GM12801 (cell line): Measurements from ENCODE around the gene HEXA.

Experiments
- CTCF ChIP-seq: IDR thresholded peaks from one replicate; pipeline ENCODE4 v1.5.1; 2011; ENCODE audit warnings: control low read depth; ENCODE audit not compliant: insufficient read length; ENCODE audit errors: extremely low read depth

HEXA gene

DNA sequence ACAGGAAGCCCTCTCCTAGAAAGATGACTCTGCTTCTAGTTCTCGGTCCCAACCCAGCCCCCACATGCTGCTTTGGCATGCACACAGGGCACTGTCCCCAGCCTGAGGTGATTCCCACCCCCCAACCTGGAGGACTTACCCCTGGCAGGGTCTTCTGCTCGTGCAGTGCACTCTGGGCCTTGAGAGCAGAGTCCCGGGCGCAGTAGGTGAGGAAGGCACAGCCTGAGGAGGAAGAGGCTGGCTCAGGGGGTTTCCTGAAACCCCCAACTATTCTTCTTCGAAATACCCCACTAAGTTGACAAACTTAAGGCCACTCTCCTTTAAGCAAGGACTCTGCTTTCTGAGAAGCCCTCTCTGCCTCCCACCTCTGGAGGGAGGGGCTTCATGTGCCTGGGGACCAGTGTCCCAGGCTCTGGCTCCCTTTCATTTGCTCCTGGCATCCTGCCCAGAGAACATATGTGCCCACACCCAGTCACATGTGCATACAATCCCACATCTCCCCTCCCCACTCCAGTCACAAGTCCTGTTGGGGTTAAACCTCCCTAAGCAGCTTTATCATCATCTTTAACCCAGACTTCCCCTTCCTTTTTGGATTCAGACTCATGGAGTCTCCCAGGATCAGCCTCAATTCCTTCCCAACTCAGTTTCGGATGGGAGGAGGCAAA is 60.0 kb downstream of the HEXA start:
- TF ChIP-seq CTCF, result no peak

DNA sequence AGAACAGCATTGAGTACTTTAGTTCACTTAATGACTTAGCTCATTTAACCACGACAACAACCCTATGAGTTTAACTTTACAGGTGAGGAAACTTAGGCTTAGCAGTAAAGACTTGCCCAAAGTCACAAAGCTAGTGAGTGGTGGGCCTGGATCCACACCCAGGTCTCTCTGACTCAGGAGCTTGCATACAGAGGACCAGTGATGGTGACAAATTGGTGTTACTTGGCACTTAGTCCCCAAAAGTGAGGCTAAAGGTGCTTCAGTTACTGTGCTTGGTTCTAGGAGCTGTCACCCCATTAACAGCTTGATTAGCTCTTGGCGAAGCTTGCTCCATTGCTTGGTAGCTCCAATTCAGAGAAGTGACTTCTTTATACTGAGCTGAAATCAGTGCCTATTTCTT is 61.9 kb downstream of the HEXA start:
- TF ChIP-seq CTCF, result no peak

DNA sequence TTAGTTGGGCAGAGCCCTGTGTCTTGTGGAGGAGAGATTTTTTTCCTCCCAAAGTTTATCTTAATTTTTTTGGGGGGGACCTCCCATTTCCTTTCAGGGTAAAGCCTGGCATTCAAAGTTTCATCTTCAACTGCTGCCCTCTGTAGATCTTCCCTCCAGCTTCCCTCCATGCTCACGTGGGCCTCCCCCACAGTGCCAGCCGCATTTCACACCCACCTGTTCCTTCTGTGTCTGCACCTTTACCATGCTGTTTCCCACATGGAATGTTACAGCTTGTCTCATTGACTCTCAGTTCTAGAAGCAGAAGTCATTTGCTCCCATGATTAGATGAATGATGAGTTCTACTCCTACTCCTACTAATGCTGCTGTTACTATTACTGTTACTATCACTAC is 62.4 kb downstream of the HEXA start:
- no peak for TF ChIP-seq CTCF

- no peak for TF ChIP-seq CTCF
Observed at GRCh38 chr15:72312605-72313447, 63.0 kb downstream of the HEXA start.

DNA sequence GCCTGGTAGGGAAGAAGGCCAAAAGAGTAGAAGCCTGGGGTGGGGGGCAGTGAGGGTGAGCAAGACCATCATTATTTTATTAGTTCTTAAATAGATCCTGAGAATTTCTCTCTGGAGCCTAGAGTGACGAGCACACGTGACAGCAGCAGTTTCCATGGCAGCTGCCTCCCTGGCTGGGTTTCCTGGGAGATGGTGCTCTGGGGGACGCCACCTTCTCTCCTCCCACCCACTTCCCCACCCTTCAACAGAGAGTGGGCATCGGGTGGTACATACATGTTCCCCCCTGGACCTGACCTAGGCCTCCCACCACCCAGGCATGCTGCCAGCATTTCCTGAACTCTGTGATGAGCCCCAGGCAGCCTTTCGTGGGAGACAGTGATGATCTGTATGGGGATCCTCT is 68.8 kb downstream of the HEXA start:
- no peak for TF ChIP-seq CTCF

- no peak for TF ChIP-seq CTCF
Observed at GRCh38 chr15:72306211-72306785, 69.5 kb downstream of the HEXA start.

DNA sequence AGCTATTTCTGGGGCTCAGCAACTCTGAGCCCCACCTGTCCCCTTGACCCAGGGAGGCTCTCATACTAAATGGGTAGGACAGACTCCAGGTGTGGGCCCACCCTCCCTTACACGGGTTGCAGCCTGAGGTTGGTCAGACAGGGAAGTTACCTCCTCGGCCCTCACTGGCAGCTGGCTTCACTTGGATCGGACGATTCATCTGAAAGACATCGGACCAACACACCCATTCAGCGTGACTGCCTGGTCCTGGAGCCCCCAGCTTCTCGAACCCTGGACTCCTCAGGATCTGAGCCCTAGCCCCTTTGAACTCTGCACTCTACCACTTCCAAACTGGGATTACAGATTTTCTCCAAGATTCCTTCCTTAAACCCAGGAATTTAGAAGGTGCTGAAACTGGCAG is 71.2 kb downstream of the HEXA start:
- TF ChIP-seq CTCF, result no peak
